HG03064 (cell line): ENCODE data around the gene SLC1A2.
A peak's percentile ranks its signal among the peaks of the same experiment; 100 is the strongest.

Experiments used
- ATAC-seq: cut with Tn5 transposase; IDR thresholded peaks from one replicate; pipeline ENCODE4 v1.9.1; 2021; ENCODE audit warnings: low read depth; ENCODE audit not compliant: unreplicated experiment

Gene SLC1A2

GRCh38 chr11:35281169-35281688 is 138.1 kb downstream of the SLC1A2 start:
- ATAC-seq = no peak

GRCh38 chr11:35280727-35281126 is 138.6 kb downstream of the SLC1A2 start:
- ATAC-seq = no peak

GRCh38 chr11:35277827-35278226 is 141.5 kb downstream of the SLC1A2 start:
- no peak for ATAC-seq

- no peak for ATAC-seq
These were observed 142.8 kb downstream of the SLC1A2 start for GRCh38 chr11:35276396-35277145.

- ATAC-seq = no peak
These were observed 143.6 kb downstream of the SLC1A2 start for GRCh38 chr11:35275786-35276170.

- no peak for ATAC-seq
These were observed 144.2 kb downstream of the SLC1A2 start for GRCh38 chr11:35274909-35275785.

GRCh38 chr11:35272391-35272902 is 146.9 kb downstream of the SLC1A2 start:
- ATAC-seq = peak; percentile 74

- ATAC-seq = no peak
These were observed 148.3 kb downstream of the SLC1A2 start for GRCh38 chr11:35271031-35271430.

- no peak for ATAC-seq
These were observed 149.0 kb downstream of the SLC1A2 start for GRCh38 chr11:35270342-35270741.

- no peak for ATAC-seq
These were observed 151.9 kb downstream of the SLC1A2 start for GRCh38 chr11:35267504-35267903.

GRCh38 chr11:35265755-35266454 is 153.5 kb downstream of the SLC1A2 start:
- no peak for ATAC-seq

- ATAC-seq = no peak
These were observed 156.6 kb downstream of the SLC1A2 start for GRCh38 chr11:35262735-35263134.

- no peak for ATAC-seq
These were observed 157.3 kb downstream of the SLC1A2 start for GRCh38 chr11:35262056-35262455.

- no peak for ATAC-seq
These were observed 158.2 kb downstream of the SLC1A2 start for GRCh38 chr11:35261197-35261596.

- no peak for ATAC-seq
These were observed 158.9 kb downstream of the SLC1A2 start for GRCh38 chr11:35260342-35260985.

GRCh38 chr11:35259529-35259928 is 159.8 kb downstream of the SLC1A2 start:
- no peak for ATAC-seq

GRCh38 chr11:35257281-35257680 is 162.1 kb downstream of the SLC1A2 start:
- peak; percentile 98 for ATAC-seq

GRCh38 chr11:35256296-35256695 is 163.1 kb downstream of the SLC1A2 start:
- ATAC-seq = no peak

- ATAC-seq = no peak
These were observed 163.8 kb downstream of the SLC1A2 start for GRCh38 chr11:35255514-35255913.

- ATAC-seq = no peak
These were observed 166.1 kb downstream of the SLC1A2 start for GRCh38 chr11:35253237-35253636.
